CD4-positive, alpha-beta T cell treated with Interleukin-6 for 4 hours (primary cell): ENCODE measurements around the gene SLC24A3.

Experiments
- DNase-seq: peaks from one replicate; pipeline ENCODE4 v3.0.0-alpha.2; 2020; ENCODE audit warnings: mixed read lengths

Gene SLC24A3

DNA sequence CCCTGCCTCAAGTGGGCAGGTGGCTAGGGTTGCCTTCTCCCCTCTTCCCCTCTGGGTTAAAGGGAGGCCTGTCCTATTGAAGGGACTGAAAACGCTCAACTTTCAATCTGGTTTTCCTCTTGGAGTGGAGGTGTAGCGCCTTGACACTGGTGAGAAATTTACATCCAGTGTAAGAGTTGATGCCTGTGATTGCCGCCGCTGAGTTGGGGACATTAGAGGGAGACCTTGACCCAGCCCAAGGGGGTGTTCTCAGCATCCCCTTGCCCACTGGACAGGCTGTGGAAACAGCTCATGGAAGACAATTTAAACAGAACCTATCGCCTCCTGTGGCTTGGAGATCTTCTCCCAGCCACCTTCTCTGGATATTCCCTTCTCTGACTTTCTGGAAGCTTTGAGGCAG lies 61.6 kb downstream of the SLC24A3 start:
- no peak for DNase-seq

DNA sequence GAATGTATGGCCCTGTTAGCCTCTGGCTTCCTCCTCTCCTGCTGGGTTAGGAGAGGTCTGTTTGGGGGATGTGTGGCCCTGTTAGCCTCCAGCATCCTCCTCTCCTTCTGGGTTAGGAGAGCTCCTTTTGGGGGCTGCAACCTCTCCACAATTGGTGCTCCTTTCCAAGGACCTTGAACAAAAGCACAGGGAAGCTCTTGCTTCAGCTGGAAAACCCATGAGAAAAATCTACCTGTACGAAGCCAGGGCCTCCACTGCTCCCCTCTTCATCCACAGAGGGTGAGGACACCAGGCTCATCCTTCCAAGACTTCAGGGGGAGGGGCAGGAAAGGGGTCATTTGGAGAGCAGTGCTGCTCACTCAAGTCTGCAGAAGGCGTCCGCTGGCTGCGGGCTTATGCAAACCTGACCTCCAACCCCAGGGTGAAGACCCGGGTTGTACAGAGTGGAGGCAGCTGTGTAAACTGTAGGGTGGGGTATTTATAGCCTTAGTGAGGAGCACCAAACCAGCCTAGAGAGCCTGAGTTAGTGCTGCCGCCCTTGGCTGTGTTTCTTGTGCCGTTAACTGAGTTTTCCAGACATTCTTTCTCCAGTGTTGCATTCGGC lies 62.1 kb downstream of the SLC24A3 start:
- DNase-seq = no peak

DNA sequence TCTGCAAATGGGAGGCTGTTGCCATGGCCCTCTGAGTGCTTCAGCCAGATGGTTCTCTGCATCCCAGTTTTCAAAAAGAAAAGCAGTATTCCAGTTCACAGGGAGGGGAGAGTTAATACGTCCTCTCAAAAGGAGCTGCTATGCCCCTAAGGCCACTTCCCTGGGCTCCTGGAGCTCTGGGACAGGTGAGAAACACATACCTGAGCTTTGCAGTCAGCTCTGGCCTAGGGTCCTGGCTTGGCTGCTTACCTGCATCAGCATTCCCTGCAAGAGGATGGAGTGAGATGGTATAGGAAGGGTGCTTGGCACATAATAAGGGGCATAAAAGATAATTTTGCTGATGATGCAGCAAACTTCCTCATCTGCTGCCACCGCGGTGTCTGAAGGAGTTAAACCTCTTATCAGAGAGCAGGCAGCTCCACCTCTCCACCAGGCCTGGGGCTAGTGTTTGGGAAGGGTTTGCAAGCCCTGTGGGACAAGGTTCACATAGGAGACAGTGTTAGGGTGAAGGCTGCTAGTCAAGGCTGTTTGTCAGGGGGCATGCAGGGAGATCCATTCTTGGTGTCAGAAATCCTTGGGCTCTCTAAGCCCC lies 62.7 kb downstream of the SLC24A3 start:
- no peak for DNase-seq

DNA sequence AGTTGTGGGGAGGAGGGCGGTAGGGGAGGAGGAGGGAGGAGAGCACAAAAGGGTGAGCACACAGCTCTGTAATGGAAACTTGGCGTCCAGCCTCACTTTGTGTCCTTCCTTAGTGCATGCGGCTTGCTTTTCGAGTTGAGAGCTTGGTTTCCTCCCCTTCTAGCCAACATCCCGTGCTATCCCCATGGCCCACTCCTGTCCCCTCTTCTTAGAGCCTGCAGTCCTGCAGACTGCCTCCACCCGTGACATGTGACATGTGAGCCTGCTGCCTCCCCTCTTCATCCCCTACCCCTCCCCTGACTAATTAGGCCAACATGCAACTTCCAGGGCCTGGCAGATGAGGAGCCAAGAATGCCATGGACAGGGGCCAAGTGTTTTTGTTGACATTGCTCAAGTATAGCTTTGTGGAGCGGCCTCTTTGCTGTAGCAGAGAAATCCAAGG lies 63.2 kb downstream of the SLC24A3 start:
- no peak for DNase-seq

DNA sequence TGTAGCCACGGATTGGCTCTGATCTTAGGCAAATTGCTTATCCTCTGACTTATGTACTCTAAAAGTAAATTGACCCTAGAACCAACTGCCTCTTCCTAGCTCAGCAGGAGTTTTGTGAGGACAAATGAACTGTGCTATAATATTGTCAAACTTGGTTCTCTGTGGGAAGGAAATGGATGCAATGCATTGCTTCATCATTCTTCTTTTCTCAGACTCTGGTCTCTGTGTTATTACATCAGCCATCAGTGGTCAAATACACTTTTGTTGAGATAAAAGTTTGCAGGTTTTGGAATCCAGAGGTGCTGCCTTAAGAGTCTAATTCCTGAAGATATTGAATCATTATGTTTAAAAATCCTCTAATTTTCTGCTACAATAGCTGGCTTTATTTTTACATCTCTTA lies 64.9 kb downstream of the SLC24A3 start:
- DNase-seq = no peak

DNA sequence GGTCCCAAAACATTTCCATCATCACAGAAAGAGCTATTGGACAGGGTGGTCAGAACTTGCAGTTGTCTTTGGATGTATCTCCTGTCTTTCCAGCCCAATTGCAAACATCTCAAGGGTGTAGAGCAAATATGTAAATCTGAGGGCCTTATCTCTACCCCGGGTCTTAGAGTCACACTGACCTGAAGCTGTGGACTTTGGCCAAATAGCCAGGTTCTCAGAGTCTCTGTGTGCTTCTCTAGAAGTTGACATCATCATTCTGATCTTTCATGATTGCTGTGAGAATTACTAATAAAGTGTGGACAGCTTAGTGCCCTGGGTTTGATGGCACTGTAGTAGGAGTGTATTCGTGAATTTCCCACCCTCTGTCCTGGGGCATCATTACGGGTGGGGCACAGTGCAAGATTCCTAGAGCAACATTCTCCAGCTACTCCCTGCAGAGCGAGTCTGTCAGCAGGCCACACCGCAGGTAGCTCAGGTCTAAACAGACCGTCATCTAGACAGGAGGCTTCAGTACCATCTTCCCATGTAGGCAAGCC lies 71.1 kb downstream of the SLC24A3 start:
- no peak for DNase-seq

DNA sequence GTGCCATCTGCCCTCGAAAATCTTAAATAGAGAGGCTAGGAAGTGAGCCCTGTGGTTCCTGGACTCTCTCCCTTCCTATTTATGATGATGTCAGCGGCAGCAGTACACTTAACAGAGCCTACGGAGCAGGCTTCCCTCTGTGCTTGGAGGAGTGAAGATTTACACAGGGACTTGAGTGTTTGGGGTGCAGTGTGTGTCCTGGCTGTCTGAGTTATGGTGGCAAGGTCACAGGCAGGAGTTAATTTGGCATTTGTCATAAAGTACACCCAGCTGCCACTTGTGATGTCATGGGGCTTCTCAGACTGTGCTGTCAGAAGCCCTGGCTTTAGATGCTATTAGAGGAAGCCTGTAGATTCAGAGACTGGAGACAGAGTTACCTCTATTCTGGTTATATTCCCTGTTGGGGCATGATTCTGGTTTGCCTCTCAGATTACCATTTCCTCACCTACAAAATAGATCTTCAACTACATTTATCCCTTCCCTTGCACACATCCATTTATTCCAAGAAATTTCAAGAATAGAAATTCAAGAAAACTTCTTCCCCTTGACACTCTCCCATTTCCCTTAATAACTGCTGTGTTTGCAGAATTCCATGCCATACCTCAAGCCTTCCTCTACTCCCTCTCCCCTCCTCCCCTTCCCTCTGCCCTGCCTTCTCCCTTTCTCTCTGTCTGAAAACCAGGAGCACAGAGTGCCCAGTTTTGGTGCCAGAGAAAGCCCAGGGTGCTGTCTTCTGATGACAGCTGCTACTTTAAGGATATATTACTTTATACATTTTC lies 72.1 kb downstream of the SLC24A3 start:
- no peak for DNase-seq

DNA sequence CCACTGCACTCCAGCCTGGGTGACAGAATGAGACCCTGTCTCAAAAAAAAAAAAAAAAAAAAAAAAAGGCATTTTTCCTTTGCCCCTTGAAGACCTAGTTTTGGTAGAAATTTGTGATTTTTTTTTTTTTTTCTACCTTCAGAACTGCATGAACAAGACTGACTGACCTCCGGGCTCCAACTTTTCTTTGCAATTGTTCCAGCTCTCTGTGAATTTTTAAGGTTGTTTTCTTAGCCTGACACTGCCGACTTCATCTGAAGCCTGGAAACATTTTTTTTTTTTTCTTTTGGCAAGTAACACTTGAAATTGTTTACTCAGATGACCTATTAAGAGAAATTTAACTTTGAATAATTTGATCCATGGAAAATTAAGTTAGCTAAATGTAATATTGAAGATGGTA lies 73.0 kb downstream of the SLC24A3 start:
- no peak for DNase-seq

DNA sequence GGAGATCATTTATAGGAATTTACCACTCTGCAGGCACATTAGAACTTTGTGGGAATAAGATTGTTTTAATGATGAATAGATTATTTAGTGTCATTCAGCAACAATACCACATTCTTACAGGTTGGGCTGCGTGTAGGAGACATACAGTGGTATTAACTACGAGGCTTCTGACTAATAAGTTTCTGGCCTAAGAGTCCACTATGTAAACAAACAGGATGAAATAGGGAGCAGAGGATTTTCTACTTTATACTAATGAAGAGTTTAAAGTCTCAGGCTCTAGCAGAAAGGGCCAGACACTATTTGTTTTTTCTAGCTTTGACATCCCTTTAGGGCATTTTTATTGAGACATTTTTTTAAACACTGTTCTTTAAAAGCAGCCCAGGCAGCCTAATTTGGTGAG lies 75.6 kb downstream of the SLC24A3 start:
- DNase-seq = no peak

DNA sequence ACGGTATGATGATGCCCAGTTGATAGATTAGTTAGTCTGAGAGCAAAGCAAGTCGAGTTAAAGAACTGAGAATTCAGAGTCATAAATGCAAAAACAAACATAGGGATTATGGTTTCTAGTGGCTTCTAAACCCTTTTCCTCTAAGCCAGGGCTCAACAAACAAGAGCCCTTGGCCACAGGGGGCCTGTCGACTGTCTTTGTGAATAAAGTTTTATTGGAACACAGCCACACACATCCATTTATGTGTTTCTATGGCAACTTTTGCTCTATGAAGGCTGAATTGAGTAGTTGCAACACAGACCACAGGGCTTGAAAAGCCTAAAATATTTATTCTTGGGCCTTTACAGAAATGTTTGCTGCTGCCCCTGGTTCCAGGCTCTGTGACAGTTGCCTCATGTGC lies 76.2 kb downstream of the SLC24A3 start:
- DNase-seq = no peak

DNA sequence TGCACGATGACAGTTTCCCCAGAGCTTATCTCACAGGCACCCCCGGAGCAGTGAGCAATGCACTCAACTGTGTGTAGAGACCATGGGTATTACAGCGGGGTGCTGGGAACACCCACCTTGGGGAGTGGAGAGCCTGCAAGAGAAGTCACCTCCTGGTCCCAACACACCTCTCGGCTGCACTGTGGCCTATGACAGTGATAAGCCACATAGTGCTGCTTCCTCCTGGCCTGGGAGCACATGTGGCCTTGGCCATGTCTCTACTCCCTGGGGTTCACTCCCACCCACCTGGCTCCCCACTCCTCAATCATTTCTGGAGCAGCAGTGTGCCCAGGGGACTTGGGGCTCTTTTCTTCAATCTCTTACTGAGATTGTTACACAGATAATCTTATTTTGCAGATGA lies 77.0 kb downstream of the SLC24A3 start:
- no peak for DNase-seq

DNA sequence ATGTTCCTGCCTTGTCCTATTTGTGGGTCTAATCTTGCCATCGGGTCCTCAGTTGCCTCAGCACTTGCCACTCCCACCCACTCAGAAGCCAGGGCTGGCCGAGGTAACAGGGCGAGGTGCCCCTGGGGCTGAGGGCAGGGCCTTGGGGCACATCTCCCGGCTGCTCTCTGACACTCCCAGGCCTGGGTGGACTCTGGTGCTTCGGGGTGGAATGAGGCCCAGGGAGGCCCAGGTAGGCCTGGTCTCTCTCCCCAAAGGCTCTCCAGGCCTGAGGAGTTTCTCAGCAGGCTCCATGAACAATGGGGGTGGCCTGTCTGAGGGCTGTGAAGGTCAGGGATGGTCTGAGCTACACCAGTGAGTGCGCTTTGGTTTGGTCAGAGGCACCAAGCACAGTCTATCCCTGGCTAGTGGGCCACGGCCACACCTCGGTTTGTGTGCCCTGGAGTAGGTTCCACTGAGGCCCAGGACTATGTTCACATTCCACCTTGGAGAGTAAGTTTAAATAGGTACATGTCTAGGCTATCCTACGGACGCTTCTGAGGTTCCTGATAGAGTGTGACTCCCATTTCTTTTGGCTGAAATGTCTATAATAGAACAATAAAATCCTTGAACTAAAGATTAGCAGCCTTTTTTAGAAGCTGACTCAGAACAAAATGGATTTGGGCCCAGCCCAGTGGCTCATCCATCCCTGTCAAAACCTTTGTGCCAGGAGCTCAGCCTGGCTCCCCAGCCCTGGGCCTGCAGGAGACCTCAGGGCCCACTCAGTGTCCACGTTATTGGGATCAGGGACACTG lies 78.8 kb downstream of the SLC24A3 start:
- DNase-seq = no peak

DNA sequence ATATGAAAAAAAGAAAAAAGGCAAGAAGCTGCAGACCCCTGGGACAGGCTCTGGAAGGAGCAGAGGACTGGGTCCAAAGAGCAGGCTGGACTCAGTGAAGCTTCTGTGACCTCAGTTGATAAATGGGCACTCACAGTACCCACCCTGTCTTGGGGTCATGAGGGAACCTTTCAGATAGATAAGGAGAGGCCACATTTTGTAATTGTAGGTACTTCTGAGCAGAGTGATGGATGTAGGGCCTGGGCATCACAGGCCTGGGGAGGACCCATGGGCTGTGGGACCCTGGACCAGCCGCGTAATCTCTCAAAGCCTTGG lies 79.3 kb downstream of the SLC24A3 start:
- DNase-seq = no peak

DNA sequence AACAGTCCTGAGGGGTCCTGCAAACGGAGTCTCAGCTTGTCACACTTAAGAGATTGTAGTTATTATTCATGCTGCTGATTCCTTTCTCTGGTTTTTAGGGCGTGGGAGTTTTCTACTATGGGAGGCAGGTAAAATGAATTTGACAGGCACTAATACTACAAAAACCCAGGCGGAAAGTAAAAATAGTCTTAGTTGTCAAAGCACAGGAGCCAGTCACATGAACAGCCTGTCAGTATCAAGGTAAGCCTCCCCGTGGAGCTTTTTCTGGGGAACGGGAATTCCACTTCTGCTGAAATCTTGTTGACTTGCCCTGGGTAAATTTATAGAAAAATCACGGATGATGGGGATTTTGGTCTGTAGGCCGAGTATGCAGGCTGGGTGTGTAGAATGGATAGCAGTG lies 79.8 kb downstream of the SLC24A3 start:
- no peak for DNase-seq

DNA sequence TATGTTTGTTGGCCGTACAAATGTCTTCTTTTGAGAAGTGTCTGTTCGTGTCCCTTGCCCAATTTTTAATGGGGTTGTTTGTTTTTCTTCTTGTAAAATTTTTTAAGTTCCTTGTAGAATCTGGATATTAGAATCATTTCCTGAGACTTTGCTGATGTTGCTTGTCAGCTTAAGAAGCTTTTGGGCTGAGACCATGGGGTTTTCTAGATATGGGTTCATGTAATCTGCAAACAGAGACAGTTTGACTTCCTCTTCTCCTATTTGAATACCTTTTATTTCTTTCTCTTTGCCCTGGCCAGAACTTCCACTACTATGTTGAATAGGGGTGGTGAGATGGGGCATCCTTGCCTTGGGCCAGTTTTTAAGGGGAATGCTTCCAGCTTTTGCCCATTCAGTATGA lies 82.6 kb downstream of the SLC24A3 start:
- no peak for DNase-seq

DNA sequence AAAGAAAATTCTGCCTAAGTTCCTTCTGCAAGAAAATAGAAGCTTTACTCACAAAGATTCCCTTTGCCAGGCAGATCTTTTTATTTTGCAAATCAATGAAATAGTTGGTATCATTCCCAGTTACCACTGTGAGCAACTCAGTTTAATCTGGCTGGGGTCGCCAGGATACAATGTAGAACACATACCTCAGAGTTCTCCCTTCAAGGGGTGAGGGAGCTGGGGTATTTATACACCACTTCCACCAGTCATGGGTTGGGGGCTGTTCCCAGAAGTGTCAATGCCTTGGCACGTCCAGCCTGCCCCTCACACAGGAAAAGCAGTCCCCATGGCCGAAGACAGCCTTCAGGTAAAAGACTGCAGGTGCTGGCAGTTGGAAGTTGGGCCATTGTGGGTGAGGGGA lies 86.2 kb downstream of the SLC24A3 start:
- DNase-seq = no peak

DNA sequence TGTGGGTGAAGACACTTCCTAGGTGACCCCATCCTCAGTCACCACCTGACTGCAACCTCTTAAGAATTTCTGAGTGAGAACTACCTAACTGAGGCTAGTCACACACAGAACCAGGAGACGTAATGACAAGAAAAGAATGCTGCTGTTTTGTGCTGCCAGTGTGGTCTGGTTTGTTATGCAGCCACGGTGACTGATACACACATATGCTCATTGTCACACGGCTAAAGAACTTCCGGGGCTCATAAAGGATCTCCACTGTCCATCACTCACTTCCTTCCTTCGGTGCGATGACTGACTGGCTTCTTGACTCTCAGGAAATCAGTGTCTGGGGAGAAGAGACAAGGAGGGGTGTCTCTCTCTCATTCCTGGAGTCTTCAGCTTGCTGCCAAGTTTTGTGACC lies 88.0 kb downstream of the SLC24A3 start:
- DNase-seq = no peak

DNA sequence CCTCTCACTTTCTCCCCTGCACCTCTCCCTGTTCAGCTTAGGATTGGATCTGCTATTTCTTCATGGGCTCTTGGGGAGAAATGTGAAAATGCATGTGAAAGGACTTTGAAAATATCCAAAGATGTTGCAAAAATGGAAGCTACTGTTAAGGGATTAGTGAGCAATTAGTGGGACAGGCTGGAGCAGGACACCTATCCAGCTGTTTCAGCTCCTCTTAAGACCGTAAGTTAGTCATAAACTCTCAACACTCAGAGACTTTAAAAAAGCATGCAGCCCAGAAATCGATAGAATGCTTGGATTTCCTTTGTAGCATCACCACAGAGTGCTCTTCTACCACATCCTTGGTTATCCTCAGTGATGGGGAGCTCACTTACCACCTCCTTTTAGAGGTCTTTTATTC lies 88.7 kb downstream of the SLC24A3 start:
- no peak for DNase-seq

DNA sequence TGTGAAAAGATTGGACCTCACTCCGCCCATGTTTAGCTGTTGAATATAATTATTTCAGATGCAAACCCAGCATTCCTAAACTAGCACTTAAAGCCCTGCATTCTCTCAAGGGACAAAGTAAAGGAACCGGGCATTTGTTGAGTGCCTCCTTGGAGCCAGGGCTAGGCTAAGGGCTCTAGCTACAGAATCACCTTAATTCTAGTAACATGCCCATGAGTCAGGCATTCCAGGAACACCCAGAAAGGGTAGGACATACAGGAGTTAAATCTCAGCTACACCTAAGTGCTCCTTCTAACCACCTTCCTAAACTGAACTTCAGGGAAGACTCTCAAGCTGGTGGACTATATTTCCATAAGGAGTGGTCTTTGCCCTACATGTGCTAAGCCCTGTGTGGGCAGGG lies 89.4 kb downstream of the SLC24A3 start:
- no peak for DNase-seq

DNA sequence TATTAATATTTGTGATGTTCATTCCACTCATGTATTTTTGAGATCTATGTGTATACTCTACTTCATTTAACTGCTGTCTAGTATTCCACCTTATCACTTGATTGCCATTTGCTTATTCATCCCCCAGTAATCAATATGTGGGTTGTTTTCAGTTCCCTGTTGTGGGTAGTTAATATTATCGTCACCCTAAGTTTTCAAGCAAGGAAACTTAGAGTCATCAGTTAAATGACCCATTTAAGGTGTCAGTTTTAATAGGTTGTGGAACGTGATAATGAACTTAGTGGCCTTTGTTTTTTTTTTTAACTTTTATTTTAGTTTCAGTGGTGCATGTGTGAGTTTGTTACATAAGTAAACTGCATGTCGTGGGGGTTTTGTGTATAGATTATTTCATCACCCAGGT lies 90.3 kb downstream of the SLC24A3 start:
- no peak for DNase-seq

DNA sequence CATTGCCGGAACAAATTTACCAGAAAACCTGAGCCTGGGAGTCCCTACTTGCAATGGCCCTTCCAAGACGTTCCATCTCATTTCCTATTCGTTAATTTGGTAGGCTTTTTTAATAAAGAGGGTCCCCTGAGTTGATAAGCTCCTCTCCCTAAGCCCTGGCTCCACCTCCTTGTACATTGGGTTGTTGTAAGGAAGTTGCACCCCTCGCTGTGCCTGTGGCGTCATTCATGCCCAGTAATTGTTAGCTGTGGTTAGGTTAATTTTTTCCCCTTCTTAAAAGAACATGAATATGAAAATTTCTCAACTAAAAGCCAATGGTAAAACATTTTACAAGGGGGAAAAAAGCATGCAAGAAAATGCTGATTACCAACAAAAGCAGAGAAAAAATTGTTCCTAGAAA lies 91.9 kb downstream of the SLC24A3 start:
- no peak for DNase-seq

DNA sequence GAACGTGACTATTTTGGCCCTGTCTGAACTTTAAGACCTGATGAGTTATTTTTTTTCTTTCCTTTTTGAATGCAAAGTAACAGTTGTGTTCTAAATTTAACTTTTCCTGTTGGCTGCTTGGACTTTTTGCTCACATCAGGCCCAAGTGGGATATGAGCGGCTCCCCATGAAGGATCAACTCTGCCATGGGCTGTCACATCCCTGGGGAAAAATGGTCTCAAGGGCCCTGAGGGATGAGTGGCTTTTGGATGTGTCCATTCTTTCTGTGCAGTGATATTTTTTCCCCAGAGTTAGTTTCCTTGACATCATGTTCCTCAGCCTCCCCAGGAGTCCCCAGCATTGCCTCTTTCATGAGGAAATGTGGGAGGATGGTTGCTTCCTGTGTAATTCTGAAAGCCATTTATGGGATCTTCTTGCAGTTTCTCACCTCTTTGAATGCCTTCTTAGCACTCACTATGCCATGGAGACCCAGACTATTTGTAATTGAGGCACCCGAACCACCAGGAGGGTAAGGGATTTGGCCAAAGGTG lies 92.5 kb downstream of the SLC24A3 start:
- no peak for DNase-seq

DNA sequence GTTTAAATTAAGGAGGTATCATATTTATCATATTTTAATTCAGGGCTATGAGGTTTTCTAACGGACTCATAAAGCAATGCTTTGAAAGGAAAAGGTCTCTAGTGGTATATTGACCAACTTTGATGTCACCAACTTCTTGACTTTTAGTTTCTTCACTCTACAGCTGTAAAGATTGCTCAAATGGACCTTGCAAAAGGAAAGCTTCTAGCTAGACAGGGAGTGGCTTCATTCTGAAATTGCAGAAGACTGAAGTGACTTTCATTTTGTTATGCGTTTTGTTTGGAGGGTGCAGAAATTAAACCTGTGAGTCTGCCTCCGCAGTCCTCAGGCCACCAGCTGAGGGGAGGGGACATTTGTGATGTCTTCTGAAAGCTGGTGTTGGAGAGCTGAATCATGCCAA lies 95.7 kb downstream of the SLC24A3 start:
- DNase-seq = no peak
